K562 (cell line): ENCODE data around the gene HGFAC. TPM values are rescaled to one million over a fixed set of nuclear protein-coding genes. Genes with fewer than 3 reads are reported as not detected.

Experiments used
- ATAC-seq: fragments of 200-7000 bp; cut with Tn5 transposase; 3 replicates; pipeline ENCODE4 v1.9.1; 2020; ENCODE audit warnings: moderate library complexity
- BruUV-seq: library from RNA; stranded (reverse); fragments of 400-500 nt; replicated peaks from 2 replicates; lab custom pipeline; 2021; lab: Mats Ljungman, UMichigan
- CTCF ChIA-PET: fragments of 300-600 bp; formaldehyde crosslinking; extraction: SDS; loops from one replicate; lab custom pipeline; 2021; ENCODE audit warnings: low intra/inter-chr PET ratio; lab: Yijun Ruan, JAX
- POLR2A ChIA-PET: fragments of 300-600, 350-650 bp; sonication (Branson Sonifier 250); formaldehyde crosslinking; extraction: SDS; loops from one replicate; lab custom pipeline; 2021; ENCODE audit warnings: antibody characterized with exemption, inconsistent platforms; lab: Yijun Ruan, JAX
- DNase-seq, 4 experiments: peaks; one replicate each; pipeline versions ENCODE4 v3.0.0 to v3.0.0-alpha.2; 2011 to 2018; ENCODE audit warnings: low spot score in 3 of 4, mixed read lengths in 3 of 4; ENCODE audit errors: extremely low read depth in 1 of 4
- FAIRE-seq: peaks from 2 replicates; lab custom pipeline; 2011; peaks lifted over from hg19 to GRCh38; lab: Jason Lieb, UNC
- H2AFZ ChIP-seq: 2 replicates; pipeline ENCODE4 v1.6.0; 2011; ENCODE audit warnings: low read depth, low read length, control low read depth, inconsistent platforms
- H3K27ac ChIP-seq: fragments of 200-600 bp; 3 replicates; pipeline ENCODE4 v1.8.0; 2011; ENCODE audit warnings: low read depth, mild to moderate bottlenecking, control low read depth, inconsistent platforms, low read length, moderate library complexity, mixed read lengths; ENCODE audit errors: extremely low read depth
- H3K27me3 ChIP-seq, 2 experiments: fragments of 300-600 bp in 1 of 2; 2 replicates in 1 of 2; 3 replicates in 1 of 2; pipeline versions ENCODE4 v1.6.0 to v1.8.0; 2011; ENCODE audit warnings: inconsistent platforms in 2 of 2, low read length in 2 of 2, mild to moderate bottlenecking in 1 of 2, mixed read lengths in 1 of 2, moderate library complexity in 1 of 2; ENCODE audit not compliant: control insufficient read depth in 2 of 2, insufficient read depth in 2 of 2
- H3K36me3 ChIP-seq: fragments of 300-600 bp; 3 replicates; pipeline ENCODE4 v1.8.0; 2011; ENCODE audit warnings: mild to moderate bottlenecking, low read length, inconsistent platforms; ENCODE audit not compliant: control insufficient read depth, insufficient read depth
- H3K4me1 ChIP-seq, 2 experiments: fragments of 200-600 bp in 1 of 2; replicated peaks in 1 of 2; 2 replicates in 1 of 2; 3 replicates in 1 of 2; pipeline versions ENCODE4 v1.5.1 to v1.8.0; 2011; ENCODE audit warnings: inconsistent platforms in 2 of 2, low read length in 2 of 2, mild to moderate bottlenecking in 1 of 2, mixed read lengths in 1 of 2, moderate library complexity in 1 of 2; ENCODE audit not compliant: control insufficient read depth in 2 of 2, insufficient read depth in 2 of 2
- H3K4me2 ChIP-seq: 2 replicates; pipeline ENCODE4 v1.6.1; 2011; ENCODE audit warnings: low read length, control low read depth, inconsistent platforms, mixed read lengths; ENCODE audit not compliant: insufficient read depth
- H3K4me3 ChIP-seq: fragments of 200-600 bp; sonication (generic), shearing (Covaris generic); 2 replicates; pipeline ENCODE4 v1.5.1; 2016; ENCODE audit warnings: control low read depth, inconsistent platforms
- H3K79me2 ChIP-seq: fragments of 200-600 bp; 3 replicates; pipeline ENCODE4 v1.8.0; 2011; ENCODE audit warnings: low read length, inconsistent platforms; ENCODE audit not compliant: control insufficient read depth, insufficient read depth
- H3K9ac ChIP-seq, 2 experiments: 2 replicates each; pipeline versions ENCODE4 v1.6.0 to v1.6.1; 2011; ENCODE audit warnings: low read depth in 2 of 2, low read length in 2 of 2, control low read depth in 1 of 2, inconsistent platforms in 1 of 2, mild to moderate bottlenecking in 1 of 2, mixed read lengths in 1 of 2; ENCODE audit not compliant: insufficient read depth in 1 of 2
- H3K9me1 ChIP-seq: one replicate; pipeline ENCODE4 v1.6.0; 2011; ENCODE audit warnings: inconsistent platforms, mild to moderate bottlenecking, low read length, moderate library complexity; ENCODE audit not compliant: control insufficient read depth, insufficient read depth
- H3K9me3 ChIP-seq: replicated peaks from 2 replicates; pipeline ENCODE4 v1.5.1; 2011; ENCODE audit warnings: low read depth, low read length, inconsistent platforms; ENCODE audit not compliant: control insufficient read depth, insufficient read depth
- H4K20me1 ChIP-seq: replicated peaks from 2 replicates; pipeline ENCODE4 v1.6.1; 2011; ENCODE audit warnings: low read length, inconsistent platforms, mixed read lengths; ENCODE audit not compliant: control insufficient read depth, insufficient read depth
- EP300 ChIP-seq: IDR thresholded peaks from 2 replicates; pipeline ENCODE4 v1.6.1; 2012; ENCODE audit warnings: low read length, improper control_type of control experiment
- ERF ChIP-seq: fragments of 450-650 bp; formaldehyde crosslinking; IDR thresholded peaks from 2 replicates; pipeline ENCODE4 v1.4.0; 2020; ENCODE audit warnings: mild to moderate bottlenecking, mixed read lengths
- HNRNPH1 ChIP-seq: fragments of 200-400 bp; formaldehyde crosslinking; optimal IDR thresholded peaks from 2 replicates; pipeline ENCODE3; 2017; ENCODE audit warnings: low read depth, mild to moderate bottlenecking, low read length, moderate library complexity
- MXD1 ChIP-seq: fragments of 250-450 bp; sonication (Bioruptor Pico); IDR thresholded peaks from 2 replicates; pipeline ENCODE4 v1.8.0; 2021; ENCODE audit warnings: borderline replicate concordance, mild to moderate bottlenecking, moderate library complexity; ENCODE audit not compliant: poor library complexity, severe bottlenecking
- PCBP1 ChIP-seq: fragments of 200-400 bp; formaldehyde crosslinking; IDR thresholded peaks from 2 replicates; pipeline ENCODE4 v1.6.1; 2018; ENCODE audit warnings: mild to moderate bottlenecking, low read depth, low read length; ENCODE audit not compliant: poor library complexity, severe bottlenecking
- RHOXF2B ChIP-seq: fragments of 250-450 bp; sonication (Bioruptor Pico); conservative IDR thresholded peaks from 2 replicates; pipeline ENCODE4 v1.5.1; 2021
- ZNF175 ChIP-seq: fragments of 200-800 bp; sonication (Bioruptor generic); IDR thresholded peaks from 2 replicates; pipeline ENCODE4 v1.6.1; 2016; ENCODE audit warnings: low read depth, mild to moderate bottlenecking, missing genetic modification characterization, missing compliant biosample characterization
- WGBS: fragments of 100-300 bp; shearing (Covaris generic); methylation state at CpG from one replicate; pipeline ENCODE4 v1.1.6; 2016; ENCODE audit warnings: low coverage, mixed read lengths; ENCODE audit not compliant: insufficient coverage; ENCODE audit errors: missing lambda C conversion rate; 5-methylcytosine and 5-hydroxymethylcytosine counted together
- in situ Hi-C: fragments of 300-500 bp; cut with MboI; formaldehyde crosslinking; loops from 4 replicates; pipeline ENCODE4 v1.15.0; 2018; ENCODE audit warnings: inconsistent platforms, mixed read lengths
- intact Hi-C: fragments of 100-400 bp; cut with micrococcal nuclease; formaldehyde crosslinking; loops from 2 replicates; pipeline ENCODE4 v1.14.2; 2022
- polyA plus RNA-seq, 8 experiments: library from polyadenylated mRNA; depleted of rRNA in 4 of 8; stranded (reverse) in 5 of 8; unstranded in 3 of 8; fragments of >200 nt; fragmentation: Nextera tagmentation in 2 of 8; fragmentation: Illumina TruSeq in 1 of 8; extraction: Ambion mirVana in 2 of 8; extraction: Trizol in 1 of 8; gene quantifications; 2 replicates each; pipeline versions ENCODE4 v1.2.1 to v1.2.3, GENCODE V29; 2011 to 2014; ENCODE audit warnings: inconsistent platforms in 1 of 8, missing spikeins in 1 of 8
- total RNA-seq, 7 experiments: library from RNA; depleted of rRNA in 6 of 7; stranded (reverse); fragments of >200 nt in 6 of 7; fragmentation: Illumina TruSeq in 2 of 7; extraction: Trizol in 2 of 7; gene quantifications; 2 replicates each; pipeline versions ENCODE4 v1.2.1 to v1.2.3, GENCODE V29; 2011 to 2021; ENCODE audit warnings: low replicate concordance in 1 of 7
- TF ChIP-seq, protein P1 (sequence below): fragments of 450-650 bp; IDR thresholded peaks from 2 replicates; pipeline ENCODE4 v1.6.1; 2016; ENCODE audit warnings: low read depth

HGFAC gene
- total and polyA plus RNA-seq, 9 of the 15 experiments (the other 6 are each of a cell fraction or from before 2014, with no cell fraction given): 0.13 TPM; not detected in 8

- Histone ChIP-seq H4K20me1 (0 out of 2 replicates have a peak, but pooled peaks cover 8% of the 10 kb centered on the region), H3K27me3 (peaks cover 0 to 26% of the 10 kb centered on the region in 2 experiments; a peak in 2 of 5 replicates), H3K4me2 (no peak overlapping the region), H3K4me3 (no peak overlapping the region), H3K9ac (no peak overlapping the region), H3K36me3 (no peaks in the 10 kb centered on the region), H3K9me3 (no peaks in the 10 kb centered on the region), H3K4me1 (peaks cover 0 to 16% of the 10 kb centered on the region in 2 experiments; a peak in 1 of 5 replicates), H3K9me1 (no peaks in the 10 kb centered on the region), H2AFZ (no peak overlapping the region), H3K27ac (no peak overlapping the region), H3K79me2 (no peaks in the 10 kb centered on the region)
- no peak for FAIRE-seq
- DNase-seq: no peak
- in situ Hi-C loops: no loop called here
- intact Hi-C loops: no loop called here
- ChIA-PET CTCF (no interaction called here), POLR2A (interaction anchor here (0.6 kb wide), 1 partner anchor 24 kb away, joined by 3 read pairs; no protein-coding TSS in a partner anchor)
- BruUV-seq: no TSS peak
- no peak for ATAC-seq
- no peak for TF ChIP-seq ZNF175 (CRISPR knock-in tag)
- no peak for TF ChIP-seq RHOXF2B (CRISPR knock-in tag)
- TF ChIP-seq ERF (CRISPR knock-in tag): no peak
- TF ChIP-seq MXD1 (CRISPR knock-in tag): no peak
- TF ChIP-seq, protein P1, sequence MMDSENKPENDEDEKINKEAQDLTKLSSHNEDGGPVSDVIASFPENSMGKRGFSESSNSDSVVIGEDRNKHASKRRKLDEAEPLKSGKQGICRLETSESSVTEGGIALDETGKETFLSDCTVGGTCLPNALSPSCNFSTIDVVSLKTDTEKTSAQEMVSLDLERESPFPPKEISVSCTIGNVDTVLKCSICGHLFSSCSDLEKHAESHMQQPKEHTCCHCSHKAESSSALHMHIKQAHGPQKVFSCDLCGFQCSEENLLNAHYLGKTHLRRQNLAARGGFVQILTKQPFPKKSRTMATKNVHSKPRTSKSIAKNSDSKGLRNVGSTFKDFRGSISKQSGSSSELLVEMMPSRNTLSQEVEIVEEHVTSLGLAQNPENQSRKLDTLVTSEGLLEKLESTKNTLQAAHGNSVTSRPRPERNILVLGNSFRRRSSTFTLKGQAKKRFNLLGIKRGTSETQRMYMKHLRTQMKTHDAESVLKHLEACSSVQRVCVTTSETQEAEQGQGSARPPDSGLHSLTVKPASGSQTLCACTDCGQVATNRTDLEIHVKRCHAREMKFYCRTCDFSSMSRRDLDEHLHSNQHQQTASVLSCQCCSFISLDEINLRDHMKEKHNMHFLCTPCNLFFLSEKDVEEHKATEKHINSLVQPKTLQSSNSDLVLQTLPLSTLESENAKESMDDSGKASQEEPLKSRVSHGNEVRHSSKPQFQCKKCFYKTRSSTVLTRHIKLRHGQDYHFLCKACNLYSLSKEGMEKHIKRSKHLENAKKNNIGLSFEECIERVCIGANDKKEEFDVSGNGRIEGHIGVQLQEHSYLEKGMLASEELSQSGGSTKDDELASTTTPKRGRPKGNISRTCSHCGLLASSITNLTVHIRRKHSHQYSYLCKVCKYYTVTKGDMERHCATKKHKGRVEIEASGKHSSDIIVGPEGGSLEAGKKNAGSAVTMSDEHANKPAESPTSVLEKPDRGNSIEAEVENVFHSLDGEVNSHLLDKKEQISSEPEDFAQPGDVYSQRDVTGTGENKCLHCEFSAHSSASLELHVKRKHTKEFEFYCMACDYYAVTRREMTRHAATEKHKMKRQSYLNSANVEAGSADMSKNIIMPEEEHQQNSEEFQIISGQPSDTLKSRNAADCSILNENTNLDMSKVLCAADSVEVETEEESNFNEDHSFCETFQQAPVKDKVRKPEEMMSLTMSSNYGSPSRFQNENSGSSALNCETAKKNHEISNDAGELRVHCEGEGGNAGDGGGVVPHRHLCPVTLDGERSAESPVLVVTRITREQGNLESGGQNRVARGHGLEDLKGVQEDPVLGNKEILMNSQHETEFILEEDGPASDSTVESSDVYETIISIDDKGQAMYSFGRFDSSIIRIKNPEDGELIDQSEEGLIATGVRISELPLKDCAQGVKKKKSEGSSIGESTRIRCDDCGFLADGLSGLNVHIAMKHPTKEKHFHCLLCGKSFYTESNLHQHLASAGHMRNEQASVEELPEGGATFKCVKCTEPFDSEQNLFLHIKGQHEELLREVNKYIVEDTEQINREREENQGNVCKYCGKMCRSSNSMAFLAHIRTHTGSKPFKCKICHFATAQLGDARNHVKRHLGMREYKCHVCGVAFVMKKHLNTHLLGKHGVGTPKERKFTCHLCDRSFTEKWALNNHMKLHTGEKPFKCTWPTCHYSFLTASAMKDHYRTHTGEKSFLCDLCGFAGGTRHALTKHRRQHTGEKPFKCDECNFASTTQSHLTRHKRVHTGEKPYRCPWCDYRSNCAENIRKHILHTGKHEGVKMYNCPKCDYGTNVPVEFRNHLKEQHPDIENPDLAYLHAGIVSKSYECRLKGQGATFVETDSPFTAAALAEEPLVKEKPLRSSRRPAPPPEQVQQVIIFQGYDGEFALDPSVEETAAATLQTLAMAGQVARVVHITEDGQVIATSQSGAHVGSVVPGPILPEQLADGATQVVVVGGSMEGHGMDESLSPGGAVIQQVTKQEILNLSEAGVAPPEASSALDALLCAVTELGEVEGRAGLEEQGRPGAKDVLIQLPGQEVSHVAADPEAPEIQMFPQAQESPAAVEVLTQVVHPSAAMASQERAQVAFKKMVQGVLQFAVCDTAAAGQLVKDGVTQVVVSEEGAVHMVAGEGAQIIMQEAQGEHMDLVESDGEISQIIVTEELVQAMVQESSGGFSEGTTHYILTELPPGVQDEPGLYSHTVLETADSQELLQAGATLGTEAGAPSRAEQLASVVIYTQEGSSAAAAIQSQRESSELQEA: no peak
- no peak for TF ChIP-seq EP300
- TF ChIP-seq PCBP1: no peak
- TF ChIP-seq HNRNPH1: no peak
- WGBS: 45% methylated on average over 10 of the region's 10 CpGs
These were observed 20.8 kb upstream of the HGFAC start for GRCh38 chr4:3420956-3421355.
